GM19043 (cell line): ENCODE measurements around the gene HAAO.

ENCODE experiments used
- ATAC-seq: cut with Tn5 transposase; IDR thresholded peaks from one replicate; pipeline ENCODE4 v1.9.1; 2021; ENCODE audit warnings: low read depth; ENCODE audit not compliant: unreplicated experiment

Gene HAAO

DNA sequence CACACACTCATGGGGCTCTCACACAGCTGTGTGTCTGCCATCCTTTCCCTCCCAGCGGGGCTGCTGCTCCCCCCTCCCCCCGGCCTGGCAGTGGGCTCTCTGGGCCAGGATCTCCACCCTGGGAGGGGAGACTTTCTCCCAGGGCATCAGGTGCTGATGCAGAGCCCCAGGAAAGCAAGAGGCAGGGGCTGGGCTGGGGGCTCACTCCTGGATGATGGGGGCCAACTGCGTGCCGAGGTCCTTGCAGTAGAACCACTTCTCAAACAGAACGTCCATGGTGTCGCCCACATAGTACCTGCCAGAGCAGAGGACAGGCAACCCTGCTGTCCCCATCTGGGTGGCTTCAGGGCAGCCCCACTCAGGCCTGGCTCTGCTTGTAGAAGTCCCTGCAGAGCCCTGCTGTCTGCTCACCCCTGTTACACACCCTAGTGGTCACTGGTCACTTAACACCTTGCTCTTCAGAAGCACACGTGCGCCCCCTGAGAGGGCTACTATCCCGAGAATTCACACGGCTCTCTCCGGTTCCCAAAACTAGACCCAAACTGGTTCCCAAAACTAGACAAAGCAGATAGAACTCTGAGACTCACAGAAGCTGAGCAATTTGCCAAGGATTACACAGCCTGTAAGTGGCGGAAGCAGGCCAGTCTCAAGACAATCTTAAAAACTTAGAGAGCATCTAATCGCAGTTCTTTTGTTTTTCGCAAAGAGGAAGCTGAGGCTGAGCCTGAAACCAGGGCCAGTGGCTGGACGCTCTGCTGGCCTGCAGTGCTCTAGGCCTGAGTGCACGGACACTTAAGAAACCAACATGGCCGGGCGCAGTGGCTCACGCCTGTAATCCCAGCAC lies 21.9 kb downstream of the HAAO start:
- ATAC-seq: no peak

DNA sequence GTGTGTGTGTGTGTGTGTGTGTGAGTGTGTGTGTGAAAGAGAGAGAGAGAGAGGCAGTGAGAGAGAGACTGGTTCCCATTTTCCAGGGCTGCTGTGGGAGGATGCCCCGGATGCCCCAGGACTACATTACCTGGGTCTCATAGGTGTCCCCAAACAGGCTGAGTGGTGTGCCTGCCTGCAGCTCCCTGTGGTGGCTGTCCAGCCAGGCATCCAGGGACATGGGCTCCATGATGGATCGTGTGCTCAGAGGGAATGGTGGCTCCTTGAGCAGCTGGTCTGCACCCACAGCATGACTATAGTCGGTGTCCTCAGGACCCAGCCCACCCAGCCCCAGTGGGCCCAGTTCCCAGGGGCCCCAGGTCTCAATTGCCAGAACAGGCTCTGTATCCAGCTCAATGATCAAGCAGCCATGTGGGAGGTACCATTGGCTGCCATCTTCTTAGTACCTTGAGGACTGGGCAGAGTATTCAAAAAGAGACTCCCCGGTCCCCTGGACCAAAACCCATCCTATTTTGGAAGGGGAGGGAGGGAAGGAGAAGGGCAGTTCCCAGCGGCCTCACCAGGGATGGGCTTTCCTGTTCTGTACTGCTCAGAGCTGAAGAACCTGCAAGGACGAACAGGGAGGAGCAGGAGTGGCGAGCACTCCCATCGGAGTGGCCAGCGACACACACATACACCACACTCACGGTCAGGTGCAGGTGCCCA lies 22.6 kb downstream of the HAAO start:
- ATAC-seq: no peak

DNA sequence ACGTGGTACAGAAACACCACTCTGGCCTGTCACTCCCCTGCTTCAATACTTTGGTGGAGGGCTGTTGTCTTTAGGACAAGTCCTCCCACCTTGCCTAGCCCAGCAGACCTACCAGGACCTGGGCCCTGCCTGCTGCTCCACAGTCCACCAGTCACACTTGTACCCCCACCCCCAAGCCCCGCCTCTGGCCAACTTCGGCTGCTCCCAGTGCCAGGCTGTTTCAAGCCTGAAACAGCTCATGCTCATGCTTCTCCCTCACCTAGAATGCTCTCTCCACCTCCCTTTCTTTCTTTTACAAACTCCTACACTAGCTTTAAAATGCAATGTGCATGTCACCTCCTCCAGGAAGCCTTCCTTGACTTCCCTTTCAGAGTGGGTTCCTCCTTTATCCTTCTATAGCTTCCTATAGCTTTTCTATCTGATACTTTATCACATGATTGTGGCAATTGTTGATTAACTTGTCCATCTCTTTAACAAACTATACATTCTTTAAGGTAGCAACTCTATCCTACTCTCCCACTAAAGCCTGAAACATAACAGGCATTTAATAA lies 23.6 kb downstream of the HAAO start:
- no peak for ATAC-seq

- no peak for ATAC-seq
These were observed 24.3 kb downstream of the HAAO start for GRCh38 chr2:42767899-42768705.

- no peak for ATAC-seq
These were observed 25.1 kb downstream of the HAAO start for GRCh38 chr2:42767080-42767898.

- no peak for ATAC-seq
These were observed 26.7 kb downstream of the HAAO start for GRCh38 chr2:42765686-42766085.

GRCh38 chr2:42764901-42765300 lies 27.5 kb downstream of the HAAO start:
- ATAC-seq: no peak

DNA sequence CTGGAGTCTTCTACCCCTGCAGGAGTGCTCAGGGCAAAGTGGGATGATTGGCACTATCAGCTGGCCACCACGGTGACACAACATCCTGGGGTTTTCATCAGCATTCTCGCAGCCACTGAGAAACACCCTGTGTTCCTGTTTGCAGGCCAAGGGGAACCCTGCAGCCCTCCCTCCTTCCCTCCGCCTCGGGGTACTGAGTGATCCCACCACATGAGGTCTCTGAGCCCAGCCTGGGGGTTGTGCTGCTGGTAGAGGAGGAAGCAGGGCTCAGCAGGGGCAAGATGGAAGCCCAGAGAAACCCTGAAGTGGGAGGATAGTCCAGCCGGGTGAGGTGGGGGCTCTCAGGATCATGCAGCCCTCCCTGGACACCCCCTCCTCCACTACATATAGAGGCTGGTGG lies 28.3 kb downstream of the HAAO start, which contains the start of gene OXER1:
Gene OXER1 (minus strand): TSS at position 40 of the 400 bp plus-strand sequence. CDS start 73 bp downstream, outside the sequence.
- no peak for ATAC-seq

DNA sequence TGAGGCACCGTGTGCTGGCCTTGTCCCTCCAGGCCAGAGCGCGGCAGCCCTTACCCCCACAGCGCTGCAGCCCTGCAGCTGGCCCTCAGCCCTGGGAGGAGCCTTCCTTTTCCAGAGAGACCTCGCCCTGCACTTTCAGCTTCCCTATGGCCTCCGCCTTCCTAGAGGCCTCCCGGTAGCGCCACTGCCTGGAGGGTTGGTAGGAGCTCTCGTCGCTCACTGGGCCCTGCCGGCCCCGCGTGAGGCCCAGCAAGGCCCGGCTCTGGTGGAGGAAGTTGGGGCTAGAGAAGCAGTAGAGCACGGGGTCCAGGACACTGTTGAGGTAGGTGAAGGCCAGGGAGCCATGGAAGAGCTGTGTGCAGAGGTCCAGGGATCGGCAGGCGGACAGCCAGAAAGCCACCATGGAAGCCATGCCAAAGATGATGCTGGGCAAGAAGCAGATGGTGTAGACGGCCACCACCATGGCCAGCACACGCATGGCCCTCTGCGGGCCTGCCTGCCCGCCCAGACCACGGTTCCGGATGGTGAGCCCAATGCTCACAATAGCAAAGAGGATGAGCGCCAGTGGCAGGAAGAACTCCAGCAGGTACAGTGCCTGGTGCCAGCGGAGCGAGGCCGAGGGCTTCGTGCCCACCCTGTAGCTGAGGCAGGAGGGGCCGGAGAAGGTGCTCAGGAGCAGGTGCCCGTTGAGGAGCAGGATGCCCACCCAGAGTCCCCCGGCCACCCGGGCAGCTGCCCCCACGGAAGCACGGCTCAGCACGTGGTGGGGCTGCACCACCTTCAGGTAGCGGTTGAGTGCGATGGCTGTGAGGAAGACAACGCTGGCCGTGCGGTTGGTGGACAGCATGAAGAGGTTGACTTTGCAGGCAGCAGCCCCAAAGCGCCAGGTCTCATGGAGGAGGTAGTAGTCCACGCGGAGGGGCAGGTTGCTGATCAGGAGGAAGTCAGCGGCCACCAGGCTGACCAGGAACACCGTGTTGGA lies 29.3 kb downstream of the HAAO start:
- no peak for ATAC-seq

- no peak for ATAC-seq
These were observed 30.2 kb downstream of the HAAO start for GRCh38 chr2:42762155-42762554.

DNA sequence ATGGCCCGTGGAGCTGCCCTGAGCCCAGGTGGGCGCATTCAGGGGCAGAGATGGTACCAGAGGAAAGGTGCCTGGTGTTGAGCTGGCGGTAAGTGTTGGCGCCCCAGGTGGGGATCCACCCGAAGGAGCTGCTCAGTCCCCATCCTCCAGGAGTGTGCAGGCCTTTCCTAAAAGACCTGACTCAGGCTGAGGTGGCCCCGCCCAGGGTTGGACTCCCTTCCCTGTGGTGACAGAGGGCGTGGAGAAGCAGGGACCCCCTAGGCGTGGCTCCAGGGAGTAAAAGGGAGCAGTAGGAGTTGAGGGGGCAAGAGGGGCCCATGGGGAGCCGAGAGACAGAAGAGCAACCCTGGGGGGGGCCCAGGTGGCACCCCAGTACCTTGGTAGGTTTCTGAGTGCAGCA lies 30.8 kb downstream of the HAAO start:
- ATAC-seq: no peak

- ATAC-seq: no peak
These were observed 33.6 kb downstream of the HAAO start for GRCh38 chr2:42758751-42759150.

DNA sequence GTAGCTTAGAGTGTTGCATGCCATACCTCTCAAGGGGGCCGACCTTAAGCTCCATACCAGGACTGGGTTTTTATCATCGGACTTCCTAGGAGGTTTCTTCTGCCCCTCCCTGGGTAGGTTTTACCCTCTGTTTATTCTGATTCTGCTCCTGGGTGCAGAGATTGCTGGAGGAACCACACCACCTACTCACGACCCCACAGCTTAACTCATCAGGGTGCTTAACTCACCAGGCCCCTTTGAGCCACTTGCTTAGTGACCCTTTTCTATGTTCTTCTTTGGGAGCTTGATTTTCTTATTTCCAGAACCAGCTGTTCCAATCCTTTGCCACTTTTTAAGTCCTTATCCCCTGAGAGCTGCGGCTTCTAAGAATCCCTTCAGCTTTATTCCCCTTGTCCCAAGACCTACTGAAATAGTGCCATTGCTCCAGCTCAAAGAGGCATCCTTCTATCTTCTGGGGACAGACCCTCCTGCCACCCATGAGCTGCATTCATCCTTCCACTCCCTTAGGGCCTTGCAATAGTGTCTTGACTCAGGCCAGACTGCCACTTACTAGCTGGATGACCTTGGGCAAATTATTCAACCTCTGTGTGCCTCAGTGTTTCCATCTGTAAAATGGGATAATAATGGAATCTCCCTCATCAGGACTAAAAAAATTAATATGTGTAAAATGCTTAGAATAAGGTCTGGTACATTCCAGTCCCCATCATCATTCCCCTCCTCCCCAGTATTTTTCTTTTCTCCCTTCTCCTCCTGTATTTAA lies 34.2 kb downstream of the HAAO start:
- no peak for ATAC-seq

DNA sequence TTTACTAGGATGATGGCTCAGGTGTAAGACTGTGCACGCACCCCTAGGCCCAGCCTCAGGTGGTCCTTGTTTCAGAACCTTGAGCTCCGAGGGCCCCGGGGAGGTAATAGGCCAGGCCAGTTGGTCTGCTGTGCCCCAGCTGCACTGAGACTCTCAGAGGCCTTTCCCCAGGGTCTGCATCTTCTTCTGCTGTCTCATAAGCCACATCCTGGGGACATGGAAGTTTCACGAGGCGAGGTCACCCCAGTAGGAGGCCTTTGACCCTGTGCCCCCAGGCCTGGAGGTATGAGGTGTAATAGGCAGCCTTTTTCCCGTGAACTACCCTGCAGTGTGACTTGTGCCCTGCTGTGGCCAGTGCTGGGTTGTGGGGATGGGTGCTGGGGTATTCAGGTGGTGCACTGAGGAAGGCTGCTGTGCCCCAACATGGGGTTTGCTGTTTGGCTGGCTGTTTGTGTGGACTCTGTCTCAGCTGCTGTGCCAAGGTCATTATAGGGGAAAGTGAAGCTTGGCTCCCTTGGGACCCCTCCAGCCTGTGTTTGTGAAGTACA lies 35.3 kb downstream of the HAAO start:
- no peak for ATAC-seq

- no peak for ATAC-seq
These were observed 36.1 kb downstream of the HAAO start for GRCh38 chr2:42756150-42756775.

DNA sequence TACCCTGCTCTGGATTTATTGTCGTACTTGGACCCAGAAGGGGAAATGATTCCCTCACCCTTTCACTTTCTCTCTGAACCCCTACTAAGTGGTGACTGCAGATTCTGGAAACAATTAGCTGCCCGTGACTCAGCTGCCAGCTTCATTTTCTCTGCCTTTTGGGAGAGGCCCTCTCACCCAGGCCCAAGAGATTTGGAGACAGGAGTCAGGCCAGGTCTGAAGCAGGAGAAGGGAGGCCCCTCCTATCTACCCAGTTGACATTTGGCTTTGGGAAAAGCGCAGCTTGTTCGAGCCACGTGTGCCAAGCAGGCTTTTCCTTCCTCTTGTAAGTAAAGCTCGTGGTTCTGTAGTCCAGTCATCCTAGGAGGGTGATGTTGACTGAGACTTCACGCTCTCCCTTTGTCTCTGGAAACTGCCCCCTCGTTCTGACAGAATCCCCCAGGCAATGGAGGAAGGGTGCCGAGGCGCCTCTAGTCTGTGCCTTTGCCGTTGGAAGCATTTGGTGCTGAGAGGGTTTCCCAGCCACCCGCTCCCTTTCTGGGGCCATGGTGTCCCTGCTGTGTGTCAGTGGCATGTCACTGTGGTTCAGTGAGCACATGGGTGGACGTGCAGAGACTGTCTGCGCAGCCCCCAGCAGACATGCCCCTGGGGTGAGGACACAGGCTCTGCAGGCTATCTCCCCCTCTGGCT lies 37.0 kb downstream of the HAAO start:
- no peak for ATAC-seq

DNA sequence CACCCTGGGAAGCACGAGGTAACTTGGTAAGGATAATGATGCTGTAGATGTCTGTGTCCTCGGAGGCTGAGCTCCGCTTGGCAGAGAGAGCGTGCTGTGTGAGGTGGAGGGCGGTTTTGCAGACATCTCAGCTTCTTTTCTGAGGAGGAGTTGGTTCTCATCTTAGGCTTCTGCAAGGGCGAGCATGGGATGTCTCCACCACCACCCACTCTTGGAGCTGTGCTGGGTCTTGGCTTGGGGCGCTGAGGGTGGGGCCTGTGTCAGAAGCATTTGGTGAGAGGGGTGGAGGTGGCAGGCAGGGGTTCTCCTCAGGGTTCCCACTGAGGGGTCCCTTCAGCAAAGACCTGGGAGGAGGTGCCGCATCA lies 37.6 kb downstream of the HAAO start:
- ATAC-seq: no peak
